ENCODE measurements around the gene EIF2S2.
"Not testable (repeated sequence)": the region's sequence is repeated elsewhere in the genome, so short reads cannot be mapped to it uniquely, and the experiment has no call there.

GRCh38 chr20:34133365-34133860 is 21.4 kb upstream of the EIF2S2 start:
- TF ChIP-seq CTCF, EP300 (IDR thresholded peaks at IDR 0.05): not testable (repeated sequence)

Data from gastroesophageal sphincter (tissue), 3 donors.